Breast epithelium (tissue), 4 donors: Measurements from ENCODE around the gene TARDBP. TPM values are rescaled to one million over a fixed set of nuclear protein-coding genes. Genes with fewer than 3 reads are reported as not detected.

Experiments used
- DNase-seq, 2 donors: peaks; one replicate each; pipeline ENCODE4 v3.0.0-alpha.2; 2019; ENCODE audit warnings: low spot score in 2 of 2
- H3K27ac ChIP-seq, 2 donors: fragments of 200-600 bp; sonication (generic) in 1 of 2; one replicate each; pipeline ENCODE4 v1.5.1; 2016 to 2019; ENCODE audit warnings: mild to moderate bottlenecking in 1 of 2
- H3K27me3 ChIP-seq, 2 donors: fragments of 200-600 bp; sonication (generic) in 1 of 2; one replicate each; pipeline versions ENCODE4 v1.5.1 to v1.6.0; 2017 to 2019; ENCODE audit warnings: control low read depth in 1 of 2, mild to moderate bottlenecking in 1 of 2
- H3K36me3 ChIP-seq: fragments of 200-600 bp; one replicate; pipeline ENCODE4 v1.5.1; 2019
- H3K4me1 ChIP-seq, 2 donors: fragments of 200-600 bp; sonication (generic); one replicate each; pipeline ENCODE4 v1.5.1; 2016 to 2019; ENCODE audit warnings: control low read depth in 1 of 2
- H3K4me3 ChIP-seq, 3 donors: fragments of 200-600 bp; sonication (generic); 1 replicate in 2 of 3; 2 replicates in 1 of 3; pipeline ENCODE4 v1.5.1; 2016 to 2019; ENCODE audit warnings: mild to moderate bottlenecking in 3 of 3, moderate library complexity in 2 of 3
- H3K9me3 ChIP-seq, 2 donors: fragments of 200-600 bp; sonication (generic) in 1 of 2; one replicate each; pipeline ENCODE4 v1.5.1; 2016 to 2019; ENCODE audit warnings: control low read depth in 1 of 2
- CTCF ChIP-seq, 3 donors: fragments of 450-650 bp; IDR thresholded peaks; one replicate each; pipeline ENCODE4 v1.5.1; 2016 to 2017; ENCODE audit warnings: antibody characterized with exemption in 3 of 3, mild to moderate bottlenecking in 3 of 3, moderate library complexity in 3 of 3
- POLR2A ChIP-seq: fragments of 450-650 bp; IDR thresholded peaks from one replicate; pipeline ENCODE4 v1.6.1; 2016; ENCODE audit warnings: antibody characterized with exemption, mild to moderate bottlenecking, moderate library complexity
- POLR2AphosphoS5 ChIP-seq, 3 donors: sonication (generic); formaldehyde crosslinking; IDR thresholded peaks; one replicate each; pipeline ENCODE4 v1.6.1; 2017; ENCODE audit warnings: antibody characterized with exemption in 3 of 3
- intact Hi-C: fragments of 100-400 bp; cut with DNase I; formaldehyde crosslinking; loops from one replicate; pipeline ENCODE4 v1.15.1; 2023; ENCODE audit warnings: low total_unique reads
- total RNA-seq, 3 donors: library from RNA; depleted of rRNA; stranded (reverse); fragments of >200 nt; gene quantifications; one replicate each; pipeline ENCODE4 v1.1.0, GENCODE V29; 2016

Gene TARDBP
- total RNA-seq, 3 donors from 2014 or later: 113 to 165 (median 142) TPM

DNA sequence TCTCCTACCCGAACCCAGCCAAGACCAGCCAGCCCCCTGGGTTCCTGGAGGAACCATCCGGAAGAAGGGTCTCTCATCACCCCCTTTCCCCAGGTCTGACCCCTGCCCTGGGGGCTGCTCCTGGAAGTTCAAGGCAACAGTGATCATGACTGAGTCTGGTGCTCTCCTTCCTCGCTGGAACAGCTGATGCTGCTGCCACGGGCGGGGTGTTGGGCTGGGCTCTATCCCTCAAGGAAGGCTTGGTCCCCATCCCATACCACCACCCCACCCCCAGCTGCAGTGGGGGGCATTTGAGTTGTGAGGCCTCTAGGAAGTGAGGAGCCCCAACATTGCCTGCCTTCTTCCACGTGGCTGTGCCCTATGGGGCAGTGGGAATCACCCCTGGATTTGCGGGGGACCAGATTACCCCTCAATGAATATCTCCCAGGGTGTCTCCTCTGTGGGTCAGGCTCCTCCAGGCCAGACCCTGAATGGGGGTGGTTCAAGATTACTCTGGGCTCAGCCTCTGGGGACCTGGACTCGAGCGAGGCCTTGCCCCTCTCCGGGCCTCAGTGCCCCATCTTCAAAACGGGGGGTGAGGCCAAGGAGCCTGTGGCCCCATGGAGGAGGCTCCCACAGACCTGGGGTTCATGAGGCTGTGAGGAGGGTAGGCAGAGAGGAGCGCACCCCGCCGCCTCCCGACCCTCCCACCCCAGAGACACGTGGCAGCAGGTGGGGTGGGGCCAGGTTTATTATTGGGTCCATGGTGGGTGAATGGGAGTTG lies 31.8 kb downstream of the TARDBP start:
- Histone ChIP-seq H3K4me1 (no peaks in the 10 kb centered on the region), H3K27me3 (no peaks in the 10 kb centered on the region), H3K9me3 (no peaks in the 10 kb centered on the region), H3K4me3 (no peak overlapping the region), H3K27ac (no peak overlapping the region), H3K36me3 (no peaks in the 10 kb centered on the region)
- DNase-seq: no peak
- TF ChIP-seq POLR2A (no peak), POLR2AphosphoS5 (IDR thresholded peaks at IDR 0.05) (no peak), CTCF (IDR thresholded peaks at IDR 0.05) (no peak)
- intact Hi-C loops: no loop called here

DNA sequence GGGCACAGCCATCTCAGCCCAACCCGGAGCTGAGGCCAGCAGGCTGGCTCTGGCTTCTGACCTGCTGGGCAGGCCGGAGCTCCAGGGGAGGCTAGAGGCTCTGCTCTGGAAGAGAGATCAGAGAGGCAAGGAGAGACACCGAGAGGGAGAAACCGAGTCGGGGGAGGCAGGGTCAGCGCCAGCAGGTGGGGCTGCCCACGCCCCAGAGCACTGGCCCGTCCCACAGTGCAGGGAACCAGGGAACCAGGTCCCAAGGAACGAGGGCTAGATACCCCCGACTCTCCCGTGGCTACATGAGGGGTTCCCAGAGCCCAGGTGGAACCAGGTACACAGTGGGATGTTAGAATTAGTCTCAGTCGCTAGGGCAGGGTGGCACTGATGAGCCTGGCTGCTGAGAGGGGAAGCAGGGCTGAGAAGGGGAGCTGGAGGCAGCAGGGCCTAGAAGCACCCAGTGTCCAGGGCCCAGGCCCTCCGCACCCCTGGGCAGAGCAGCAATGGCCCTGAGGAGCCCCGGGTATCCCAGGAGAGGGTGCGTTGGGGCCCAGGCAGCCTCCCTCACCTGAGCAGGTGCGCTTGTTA lies 32.5 kb downstream of the TARDBP start:
- Histone ChIP-seq H3K27ac (no peak overlapping the region), H3K4me3 (no peak overlapping the region), H3K27me3 (no peaks in the 10 kb centered on the region), H3K36me3 (no peaks in the 10 kb centered on the region), H3K9me3 (no peaks in the 10 kb centered on the region), H3K4me1 (no peaks in the 10 kb centered on the region)
- no peak for DNase-seq
- TF ChIP-seq POLR2AphosphoS5 (IDR thresholded peaks at IDR 0.05): no peak
- TF ChIP-seq POLR2A: no peak
- no peak for TF ChIP-seq CTCF (IDR thresholded peaks at IDR 0.05)
- intact Hi-C loops: no loop called here

DNA sequence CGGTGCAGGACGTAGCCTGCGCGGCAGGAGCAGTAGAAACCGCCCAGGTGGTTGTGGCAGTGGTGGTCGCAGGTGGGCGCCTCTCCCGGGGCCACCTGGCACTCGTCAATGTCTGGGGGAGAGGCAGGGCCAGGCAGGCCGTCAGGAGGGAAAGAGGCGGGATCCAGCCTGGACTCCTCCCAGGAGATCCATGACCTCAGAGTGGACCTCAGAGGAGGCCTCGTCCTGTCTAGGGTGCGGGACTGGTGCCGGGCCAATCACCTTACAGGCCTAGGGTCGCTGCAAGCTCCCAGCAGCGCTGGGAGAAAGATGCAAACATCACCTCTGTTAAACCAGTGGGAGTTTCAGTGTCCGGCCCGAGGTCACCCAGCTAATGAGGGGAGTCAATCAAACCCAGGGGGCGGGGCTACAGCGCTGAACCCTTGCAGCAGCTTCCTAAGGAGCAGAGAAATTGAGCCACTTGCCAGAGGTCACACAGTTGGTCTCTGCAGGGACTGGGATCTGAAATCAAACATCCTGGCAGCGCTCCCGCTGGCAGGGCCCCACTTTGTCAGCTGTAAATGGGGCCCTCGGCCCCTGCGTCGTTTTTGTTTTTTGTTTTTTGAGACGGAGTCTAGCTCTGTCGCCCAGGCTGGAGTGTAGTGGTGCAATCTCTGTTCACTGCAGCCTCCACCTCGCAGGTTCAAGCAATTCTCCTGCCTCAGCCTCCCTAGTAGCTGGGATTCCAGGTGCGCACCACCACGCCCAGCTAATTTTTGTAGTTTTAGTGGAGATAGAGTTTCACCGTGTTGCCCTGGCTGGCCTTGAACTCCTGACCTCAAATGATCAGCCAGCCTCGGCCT lies 33.2 kb downstream of the TARDBP start:
- TF ChIP-seq CTCF (IDR thresholded peaks at IDR 0.05) (no peak), POLR2AphosphoS5 (IDR thresholded peaks at IDR 0.05) (no peak), POLR2A (no peak)
- Histone ChIP-seq H3K4me1 (no peaks in the 10 kb centered on the region), H3K27ac (no peak overlapping the region), H3K9me3 (no peaks in the 10 kb centered on the region), H3K27me3 (no peaks in the 10 kb centered on the region), H3K36me3 (no peaks in the 10 kb centered on the region), H3K4me3 (no peak overlapping the region)
- no peak for DNase-seq
- intact Hi-C loops: no loop called here

- no peak for TF ChIP-seq POLR2A
- no peak for TF ChIP-seq CTCF (IDR thresholded peaks at IDR 0.05)
- TF ChIP-seq POLR2AphosphoS5 (IDR thresholded peaks at IDR 0.05): no peak
- no peaks in the 10 kb centered on the region for H3K27me3 ChIP-seq
- no peak overlapping the region for H3K4me3 ChIP-seq
- H3K36me3 ChIP-seq: no peaks in the 10 kb centered on the region
- DNase-seq: no peak
- intact Hi-C loops: no loop called here
- H3K27ac ChIP-seq: no peak overlapping the region
- H3K4me1 ChIP-seq: no peaks in the 10 kb centered on the region
- no peaks in the 10 kb centered on the region for H3K9me3 ChIP-seq
Observed at GRCh38 chr1:11046270-11046566, 33.8 kb downstream of the TARDBP start.
